Measurements from ENCODE around the gene SPINK1.

The SPINK1 gene

GRCh38 chr5:147854331-147854730 lies 22.9 kb upstream of the SPINK1 start:
- DNase-seq (ENCODE audit: low read depth): no peak
- no peak overlapping the region for H3K4me3 ChIP-seq (ENCODE audit: control insufficient read depth, low read depth, low read length)
- no peak for TF ChIP-seq CTCF (conservative IDR thresholded peaks at IDR 0.05; ENCODE audit: control insufficient read depth, insufficient read depth, low read depth, low read length)

GRCh38 chr5:147853372-147853987 lies 22.0 kb upstream of the SPINK1 start:
- no peak overlapping the region for H3K4me3 ChIP-seq (ENCODE audit: control insufficient read depth, low read depth, low read length)
- no peak for DNase-seq (ENCODE audit: low read depth)
- no peak for TF ChIP-seq CTCF (conservative IDR thresholded peaks at IDR 0.05; ENCODE audit: control insufficient read depth, insufficient read depth, low read depth, low read length)

GRCh38 chr5:147852365-147852764 lies 20.9 kb upstream of the SPINK1 start:
- H3K4me3 ChIP-seq (ENCODE audit: control insufficient read depth, low read depth, low read length): no peak overlapping the region
- no peak for DNase-seq (ENCODE audit: low read depth)
- no peak for TF ChIP-seq CTCF (conservative IDR thresholded peaks at IDR 0.05; ENCODE audit: control insufficient read depth, insufficient read depth, low read depth, low read length)

- no peak for DNase-seq (ENCODE audit: low read depth)
- H3K4me3 ChIP-seq (ENCODE audit: control insufficient read depth, low read depth, low read length): no peak overlapping the region
- no peak for TF ChIP-seq CTCF (conservative IDR thresholded peaks at IDR 0.05; ENCODE audit: control insufficient read depth, insufficient read depth, low read depth, low read length)
Measured at GRCh38 chr5:147851578-147851977, 20.1 kb upstream of the SPINK1 start.

GRCh38 chr5:147849226-147849625 lies 17.8 kb upstream of the SPINK1 start:
- no peak overlapping the region for H3K4me3 ChIP-seq (ENCODE audit: control insufficient read depth, low read depth, low read length)
- TF ChIP-seq CTCF (conservative IDR thresholded peaks at IDR 0.05; ENCODE audit: control insufficient read depth, insufficient read depth, low read depth, low read length): no peak
- DNase-seq (ENCODE audit: low read depth): no peak

GRCh38 chr5:147845618-147846017 lies 14.1 kb upstream of the SPINK1 start:
- no peak for DNase-seq (ENCODE audit: low read depth)
- H3K4me3 ChIP-seq (ENCODE audit: control insufficient read depth, low read depth, low read length): no peak overlapping the region
- TF ChIP-seq CTCF (conservative IDR thresholded peaks at IDR 0.05; ENCODE audit: control insufficient read depth, insufficient read depth, low read depth, low read length): no peak

GRCh38 chr5:147844846-147845245 lies 13.4 kb upstream of the SPINK1 start:
- no peak for TF ChIP-seq CTCF (conservative IDR thresholded peaks at IDR 0.05; ENCODE audit: control insufficient read depth, insufficient read depth, low read depth, low read length)

More at GRCh38 chr5:147844846-147845245, 13.4 kb upstream of the SPINK1 start:
- H3K4me3 ChIP-seq (ENCODE audit: control insufficient read depth, low read depth, low read length): no peak overlapping the region
- no peak for DNase-seq (ENCODE audit: low read depth)

Measured in fibroblast of mammary gland (primary cell).